Measurements from ENCODE around the gene CCNJL.

The CCNJL gene

GRCh38 chr5:160310140-160310539 lies 2.2 kb downstream of the CCNJL start:
- no peak overlapping the region for H2AK5ac ChIP-seq (ENCODE audit: low read length)
- peaks cover 3% of the 10 kb centered on the region in 2 experiments for H3K4me1 ChIP-seq (ENCODE audit: control insufficient read depth in 1 of 2, insufficient read depth in 2 of 2, low read length in 2 of 2)
- no peak overlapping the region for H2BK120ac ChIP-seq (ENCODE audit: insufficient read depth, low read length, poor library complexity)
- H2BK5ac ChIP-seq (ENCODE audit: low read depth, low read length, poor library complexity): no peak overlapping the region
- no peak overlapping the region for H4K91ac ChIP-seq (ENCODE audit: low read depth, low read length)
- H3K27ac ChIP-seq (ENCODE audit: low read depth, low read length): no peak overlapping the region
- no peak overlapping the region for H2AFZ ChIP-seq (ENCODE audit: insufficient read depth, low read length, poor library complexity)
- no peak overlapping the region for H3K14ac ChIP-seq (ENCODE audit: low read length)
- no peak overlapping the region for H3K4me3 ChIP-seq (ENCODE audit: low read depth, low read length)
- WGBS (ENCODE audit: extremely low coverage, insufficient coverage, insufficient read length): no CpG with 5 or more reads among the region's 4 CpGs
- H3K23ac ChIP-seq (ENCODE audit: low read length): no peak overlapping the region
- H3K18ac ChIP-seq (ENCODE audit: low read length): no peak overlapping the region
- H3K4ac ChIP-seq (ENCODE audit: low read depth, low read length): no peak overlapping the region
- H3K9ac ChIP-seq (ENCODE audit: low read length): peak overlapping the region; percentile 11
- H4K12ac ChIP-seq (ENCODE audit: low read depth, low read length): no peak overlapping the region
- H3K79me1 ChIP-seq (ENCODE audit: low read length): peaks cover 9% of the 10 kb centered on the region
- DNase-seq: no peak
- peaks cover 8% of the 10 kb centered on the region for H3K27me3 ChIP-seq (ENCODE audit: insufficient read depth, low read length)
- no peak overlapping the region for H2BK12ac ChIP-seq (ENCODE audit: low read length)
- peaks cover 4% of the 10 kb centered on the region for H3K79me2 ChIP-seq (ENCODE audit: control insufficient read depth, insufficient read depth, low read length, poor library complexity)
- H3K36me3 ChIP-seq (ENCODE audit: control insufficient read depth in 1 of 2, insufficient read depth in 2 of 2, low read length in 2 of 2): peaks cover 12 to 21% of the 10 kb centered on the region in 2 experiments
- H3K9me3 ChIP-seq (ENCODE audit: insufficient read depth, low read depth, low read length): peaks cover 4% of the 10 kb centered on the region
- no peak overlapping the region for H3K4me2 ChIP-seq (ENCODE audit: low read length)
- no peak overlapping the region for H4K8ac ChIP-seq (ENCODE audit: low read depth, low read length)

GRCh38 chr5:160306696-160307095 lies 5.7 kb downstream of the CCNJL start:
- Histone ChIP-seq H3K27me3 (ENCODE audit: insufficient read depth, low read length) (peaks cover 3% of the 10 kb centered on the region), H3K4me3 (ENCODE audit: low read depth, low read length) (no peak overlapping the region), H2AK5ac (ENCODE audit: low read length) (no peak overlapping the region), H3K79me1 (ENCODE audit: low read length) (peaks cover under 1% of the 10 kb centered on the region), H3K27ac (ENCODE audit: low read depth, low read length) (no peak overlapping the region), H2BK120ac (ENCODE audit: insufficient read depth, low read length, poor library complexity) (no peak overlapping the region), H3K18ac (ENCODE audit: low read length) (no peak overlapping the region), H3K79me2 (ENCODE audit: control insufficient read depth, insufficient read depth, low read length, poor library complexity) (peaks cover under 1% of the 10 kb centered on the region), H3K4me1 (ENCODE audit: control insufficient read depth in 1 of 2, insufficient read depth in 2 of 2, low read length in 2 of 2) (peaks cover 3% of the 10 kb centered on the region in 2 experiments), H2AFZ (ENCODE audit: insufficient read depth, low read length, poor library complexity) (no peak overlapping the region), H2BK5ac (ENCODE audit: low read depth, low read length, poor library complexity) (no peak overlapping the region), H3K14ac (ENCODE audit: low read length) (no peak overlapping the region), H3K9me3 (ENCODE audit: insufficient read depth, low read depth, low read length) (peaks cover 3% of the 10 kb centered on the region), H3K4ac (ENCODE audit: low read depth, low read length) (no peak overlapping the region), H4K91ac (ENCODE audit: low read depth, low read length) (no peak overlapping the region), H3K36me3 (ENCODE audit: control insufficient read depth in 1 of 2, insufficient read depth in 2 of 2, low read length in 2 of 2) (peaks cover 17 to 27% of the 10 kb centered on the region in 2 experiments), H3K4me2 (ENCODE audit: low read length) (no peak overlapping the region), H3K23ac (ENCODE audit: low read length) (no peak overlapping the region), H2BK12ac (ENCODE audit: low read length) (no peak overlapping the region), H4K8ac (ENCODE audit: low read depth, low read length) (no peak overlapping the region), H4K12ac (ENCODE audit: low read depth, low read length) (no peak overlapping the region), H3K9ac (ENCODE audit: low read length) (peak overlapping the region; percentile 14)
- WGBS (ENCODE audit: extremely low coverage, insufficient coverage, insufficient read length): no CpG with 5 or more reads among the region's 4 CpGs
- no peak for DNase-seq

DNA sequence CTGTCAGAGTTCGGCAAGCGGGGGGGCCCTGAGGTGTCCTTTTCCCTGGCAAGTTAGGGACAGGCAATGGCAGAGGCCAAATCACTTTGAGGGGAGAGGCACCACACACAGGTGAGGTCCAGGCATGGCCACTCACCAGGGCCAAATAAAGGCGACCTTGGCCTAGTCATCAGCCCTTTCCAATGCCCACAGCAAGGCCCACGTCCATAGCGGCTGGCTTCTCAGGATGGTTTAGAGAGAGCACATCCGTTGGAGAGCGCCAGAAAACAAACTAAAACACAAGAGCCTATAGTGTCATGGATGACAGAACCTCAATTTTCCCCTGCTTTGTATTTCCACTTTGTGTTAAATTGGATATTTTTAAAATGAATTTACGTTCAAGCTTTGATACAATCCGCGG lies 7.0 kb downstream of the CCNJL start:
- WGBS (ENCODE audit: extremely low coverage, insufficient coverage, insufficient read length): no CpG with 5 or more reads among the region's 10 CpGs
- Histone ChIP-seq H3K79me2 (ENCODE audit: control insufficient read depth, insufficient read depth, low read length, poor library complexity) (no peaks in the 10 kb centered on the region), H2AK5ac (ENCODE audit: low read length) (no peak overlapping the region), H3K27ac (ENCODE audit: low read depth, low read length) (no peak overlapping the region), H2AFZ (ENCODE audit: insufficient read depth, low read length, poor library complexity) (no peak overlapping the region), H4K91ac (ENCODE audit: low read depth, low read length) (no peak overlapping the region), H3K36me3 (ENCODE audit: control insufficient read depth in 1 of 2, insufficient read depth in 2 of 2, low read length in 2 of 2) (peaks cover 17 to 27% of the 10 kb centered on the region in 2 experiments), H3K9me3 (ENCODE audit: insufficient read depth, low read depth, low read length) (peaks cover 2% of the 10 kb centered on the region), H3K4me1 (ENCODE audit: control insufficient read depth in 1 of 2, insufficient read depth in 2 of 2, low read length in 2 of 2) (no peaks in the 10 kb centered on the region), H2BK12ac (ENCODE audit: low read length) (no peak overlapping the region), H3K4ac (ENCODE audit: low read depth, low read length) (peak overlapping the region; percentile 59), H3K4me2 (ENCODE audit: low read length) (no peak overlapping the region), H4K8ac (ENCODE audit: low read depth, low read length) (no peak overlapping the region), H3K23ac (ENCODE audit: low read length) (no peak overlapping the region), H3K27me3 (ENCODE audit: insufficient read depth, low read length) (no peaks in the 10 kb centered on the region), H3K9ac (ENCODE audit: low read length) (no peak overlapping the region), H3K4me3 (ENCODE audit: low read depth, low read length) (no peak overlapping the region), H4K12ac (ENCODE audit: low read depth, low read length) (no peak overlapping the region), H2BK120ac (ENCODE audit: insufficient read depth, low read length, poor library complexity) (no peak overlapping the region), H3K79me1 (ENCODE audit: low read length) (no peaks in the 10 kb centered on the region), H3K14ac (ENCODE audit: low read length) (no peak overlapping the region), H3K18ac (ENCODE audit: low read length) (no peak overlapping the region), H2BK5ac (ENCODE audit: low read depth, low read length, poor library complexity) (no peak overlapping the region)
- no peak for DNase-seq

- Histone ChIP-seq H3K9ac (ENCODE audit: low read length) (no peak overlapping the region), H3K79me1 (ENCODE audit: low read length) (no peaks in the 10 kb centered on the region), H3K4me3 (ENCODE audit: low read depth, low read length) (no peak overlapping the region), H3K36me3 (ENCODE audit: control insufficient read depth in 1 of 2, insufficient read depth in 2 of 2, low read length in 2 of 2) (peaks cover 16 to 26% of the 10 kb centered on the region in 2 experiments), H3K23ac (ENCODE audit: low read length) (no peak overlapping the region), H4K91ac (ENCODE audit: low read depth, low read length) (no peak overlapping the region), H3K9me3 (ENCODE audit: insufficient read depth, low read depth, low read length) (peaks cover 2% of the 10 kb centered on the region), H3K4me2 (ENCODE audit: low read length) (no peak overlapping the region), H3K14ac (ENCODE audit: low read length) (no peak overlapping the region), H3K27me3 (ENCODE audit: insufficient read depth, low read length) (no peaks in the 10 kb centered on the region), H4K8ac (ENCODE audit: low read depth, low read length) (no peak overlapping the region), H2BK5ac (ENCODE audit: low read depth, low read length, poor library complexity) (no peak overlapping the region), H3K79me2 (ENCODE audit: control insufficient read depth, insufficient read depth, low read length, poor library complexity) (no peaks in the 10 kb centered on the region), H3K4me1 (ENCODE audit: control insufficient read depth in 1 of 2, insufficient read depth in 2 of 2, low read length in 2 of 2) (no peaks in the 10 kb centered on the region), H4K12ac (ENCODE audit: low read depth, low read length) (no peak overlapping the region), H2AK5ac (ENCODE audit: low read length) (no peak overlapping the region), H2BK12ac (ENCODE audit: low read length) (no peak overlapping the region), H2AFZ (ENCODE audit: insufficient read depth, low read length, poor library complexity) (no peak overlapping the region), H3K18ac (ENCODE audit: low read length) (no peak overlapping the region), H3K27ac (ENCODE audit: low read depth, low read length) (no peak overlapping the region), H2BK120ac (ENCODE audit: insufficient read depth, low read length, poor library complexity) (no peak overlapping the region), H3K4ac (ENCODE audit: low read depth, low read length) (no peak overlapping the region)
- WGBS (ENCODE audit: extremely low coverage, insufficient coverage, insufficient read length): no CpG with 5 or more reads among the region's 3 CpGs
- no peak for DNase-seq
These were observed 8.7 kb downstream of the CCNJL start for GRCh38 chr5:160303690-160304089.
